ENCODE results near the gene IBSP. TPM values are rescaled to one million over a fixed set of nuclear protein-coding genes. Genes with fewer than 3 reads are reported as not detected.

Gene IBSP
- total RNA-seq, 1 donor from 2014 or later = not detected

DNA sequence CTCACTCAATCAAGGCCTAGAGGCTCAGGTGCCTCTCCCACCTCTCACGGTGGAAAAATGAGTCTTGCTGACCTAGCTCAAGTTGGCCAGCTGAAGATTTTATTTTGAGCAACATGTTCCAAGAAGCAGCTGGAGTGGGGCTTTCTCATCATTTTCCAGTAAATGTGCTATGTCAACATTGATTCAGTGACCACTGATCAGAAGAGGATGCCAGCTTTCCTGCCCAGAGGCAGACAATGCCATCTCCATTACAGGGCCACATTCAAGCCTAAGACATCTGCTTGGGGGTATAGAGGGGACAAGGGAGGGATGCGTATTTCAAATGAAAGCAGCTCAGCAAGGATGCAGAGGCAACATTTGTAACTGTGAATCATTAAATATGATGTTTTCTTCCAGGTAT, 36.4 kb downstream of the IBSP start:
- DNase-seq (ENCODE audit: extremely low read depth, low read depth, low spot score) = no peak

GRCh38 chr4:87838205-87838604, 38.9 kb downstream of the IBSP start:
- no peak for DNase-seq (ENCODE audit: extremely low read depth, low read depth, low spot score)

GRCh38 chr4:87838890-87839591, 39.7 kb downstream of the IBSP start:
- DNase-seq (ENCODE audit: extremely low read depth, low read depth, low spot score) = no peak

GRCh38 chr4:87839592-87839946, 40.2 kb downstream of the IBSP start:
- DNase-seq (ENCODE audit: extremely low read depth, low read depth, low spot score) = no peak

- DNase-seq (ENCODE audit: extremely low read depth, low read depth, low spot score) = no peak
Measured at GRCh38 chr4:87840149-87840548, 40.8 kb downstream of the IBSP start.

DNA sequence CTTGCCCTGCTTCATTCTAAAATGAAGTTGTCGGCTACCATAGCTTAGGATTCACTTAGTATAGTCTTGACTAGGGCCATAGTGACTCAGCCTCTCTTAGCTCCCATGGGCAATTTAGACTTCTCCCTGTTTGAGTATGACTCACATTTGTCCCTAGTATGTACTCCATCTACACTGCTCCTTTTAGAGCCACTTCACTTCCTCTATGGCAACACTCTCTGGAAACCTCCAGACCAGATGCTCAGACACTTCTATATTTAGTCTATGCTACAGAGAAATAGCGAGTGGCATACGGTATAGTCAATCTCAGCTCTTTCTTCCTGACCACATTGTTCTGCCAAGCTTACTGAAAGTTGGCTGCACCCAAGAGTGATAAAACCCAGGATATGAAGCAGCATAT, 44.6 kb downstream of the IBSP start:
- DNase-seq (ENCODE audit: extremely low read depth, low read depth, low spot score) = no peak

GRCh38 chr4:87844452-87844851, 45.1 kb downstream of the IBSP start:
- DNase-seq (ENCODE audit: extremely low read depth, low read depth, low spot score) = no peak

GRCh38 chr4:87846226-87846625, 46.9 kb downstream of the IBSP start:
- no peak for DNase-seq (ENCODE audit: extremely low read depth, low read depth, low spot score)

GRCh38 chr4:87848622-87849351, 49.4 kb downstream of the IBSP start:
- DNase-seq (ENCODE audit: extremely low read depth, low read depth, low spot score) = no peak

GRCh38 chr4:87849612-87850011, 50.3 kb downstream of the IBSP start:
- no peak for DNase-seq (ENCODE audit: extremely low read depth, low read depth, low spot score)

DNA sequence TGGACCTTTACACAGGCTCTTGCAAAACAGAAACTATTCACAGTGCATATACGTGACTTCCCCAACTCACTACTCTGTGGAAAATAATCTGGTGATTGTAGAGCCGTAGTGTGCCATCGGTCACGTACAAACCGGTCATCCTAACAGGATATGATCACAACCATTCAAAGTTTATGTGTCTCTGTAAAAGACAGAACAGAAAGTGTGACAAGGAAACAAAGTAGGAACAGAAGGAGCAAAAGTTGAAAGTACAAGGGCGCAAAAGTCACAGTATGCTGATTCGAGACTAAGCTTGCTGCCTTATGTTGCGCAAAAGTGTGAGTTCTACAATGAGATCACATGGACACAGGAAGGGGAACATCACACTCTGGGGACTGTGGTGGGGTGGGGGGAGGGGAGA, 52.0 kb downstream of the IBSP start:
- no peak for DNase-seq (ENCODE audit: extremely low read depth, low read depth, low spot score)

DNA sequence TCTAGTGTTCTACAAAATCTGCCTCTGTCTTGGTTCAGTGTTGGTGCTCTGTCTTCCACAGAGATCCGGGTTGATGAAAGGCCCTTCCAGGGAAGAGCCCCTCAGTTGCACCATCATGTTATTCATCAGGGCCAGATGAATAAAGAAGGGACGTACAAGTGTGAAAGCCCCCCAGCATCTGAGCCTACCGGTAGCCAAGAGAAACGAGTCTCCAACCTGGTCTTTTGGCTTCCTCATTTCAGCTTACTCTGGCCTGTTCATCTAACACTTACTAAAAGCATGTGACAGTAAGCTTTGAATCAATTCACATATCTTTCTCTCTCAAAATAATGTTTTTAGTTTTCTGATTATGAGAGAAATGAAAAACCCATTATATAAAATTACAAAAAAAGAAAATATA, 52.6 kb downstream of the IBSP start:
- no peak for DNase-seq (ENCODE audit: extremely low read depth, low read depth, low spot score)

- no peak for DNase-seq (ENCODE audit: extremely low read depth, low read depth, low spot score)
Measured at GRCh38 chr4:87853108-87853507, 53.8 kb downstream of the IBSP start.

- DNase-seq (ENCODE audit: extremely low read depth, low read depth, low spot score) = no peak
Measured at GRCh38 chr4:87853891-87854290, 54.5 kb downstream of the IBSP start.

DNA sequence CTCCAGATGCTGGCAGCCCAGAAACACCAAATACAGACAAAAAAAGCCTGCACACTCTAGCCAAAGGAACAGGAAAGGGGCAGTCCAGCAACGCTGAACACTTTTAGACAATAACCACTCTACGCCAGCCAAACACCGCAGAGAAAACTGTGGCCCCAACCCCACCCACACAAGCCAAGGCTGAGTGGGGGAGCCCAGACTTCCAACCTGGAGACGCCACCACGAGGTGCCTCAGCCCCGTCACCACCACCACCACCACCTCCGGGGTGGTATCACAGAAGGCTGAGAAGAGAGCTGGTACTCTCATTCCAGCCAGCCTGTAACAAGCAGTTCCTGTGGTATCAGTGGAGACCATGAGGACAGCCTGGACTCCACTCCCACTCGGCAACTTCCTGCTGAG, 56.2 kb downstream of the IBSP start:
- no peak for DNase-seq (ENCODE audit: extremely low read depth, low read depth, low spot score)

GRCh38 chr4:87856816-87857215, 57.5 kb downstream of the IBSP start:
- DNase-seq (ENCODE audit: extremely low read depth, low read depth, low spot score) = no peak

DNA sequence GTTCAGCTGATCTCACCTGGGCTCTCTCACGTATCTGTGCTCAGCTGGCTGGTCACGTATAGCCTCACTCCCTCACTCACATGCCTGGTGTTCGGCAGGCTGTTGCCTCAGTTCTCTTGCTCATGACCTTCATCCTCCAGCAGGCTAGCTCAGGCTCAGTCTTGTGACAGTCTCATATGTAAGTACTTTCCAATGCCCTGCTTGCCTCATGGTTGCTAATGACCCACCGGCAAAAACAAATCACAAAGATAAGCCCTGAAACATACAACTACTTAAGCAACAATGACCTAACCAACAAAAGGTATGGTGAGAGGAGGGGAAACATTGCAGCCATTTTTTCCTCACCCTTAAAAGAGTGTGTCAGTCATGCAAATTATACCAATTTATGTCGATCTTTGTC, 58.4 kb downstream of the IBSP start:
- DNase-seq (ENCODE audit: extremely low read depth, low read depth, low spot score) = no peak

Other genes starting within 250 kb of the IBSP start
- gene DSPP, start 191.0 kb upstream of the IBSP start, total RNA-seq = not detected in 2 replicates
- gene DMP1, start 149.3 kb upstream of the IBSP start, total RNA-seq = not detected in 2 replicates
- gene MEPE, start 33.4 kb downstream of the IBSP start, total RNA-seq = not detected in 2 replicates
- 6.7 and 33.4 TPM in 2 replicates for gene SPP1, start 176.2 kb downstream of the IBSP start, total RNA-seq
- gene PKD2, start 208.1 kb downstream of the IBSP start, total RNA-seq = 18.8 and 27.6 TPM in 2 replicates

Measured in glomerular endothelial cell (primary cell).